ENCODE data around the gene KCNJ6.

GRCh38 chr21:37575580-37575979, 340.7 kb downstream of the KCNJ6 start:
- no peak for TF ChIP-seq CTCF (IDR thresholded peaks at IDR 0.05)
- TF ChIP-seq POLR2A (IDR thresholded peaks at IDR 0.05), result no peak

All from testis (tissue), 2 donors.